Neural progenitor cell (in vitro differentiated cells): Measurements from ENCODE around the gene KCTD19. TPM values are rescaled to one million over a fixed set of nuclear protein-coding genes. Genes with fewer than 3 reads are reported as not detected.

Source experiments
- DNase-seq: peaks from one replicate; pipeline ENCODE4 v3.0.0-alpha.2; 2016; ENCODE audit warnings: low spot score
- H2AFZ ChIP-seq: fragments of 200-600 bp; sonication (generic); replicated peaks from 2 replicates; pipeline ENCODE4 v1.6.1; 2016; ENCODE audit warnings: antibody characterized with exemption
- H3F3A ChIP-seq: fragments of 200-600 bp; sonication (generic); 2 replicates; pipeline ENCODE4 v1.6.1; 2016; ENCODE audit warnings: antibody characterized with exemption, low read depth
- H3K27ac ChIP-seq: fragments of 200-600 bp; sonication (generic); 2 replicates; pipeline ENCODE4 v1.5.1; 2016; ENCODE audit warnings: mild to moderate bottlenecking
- H3K27me3 ChIP-seq: fragments of 200-600 bp; sonication (generic); 2 replicates; pipeline ENCODE4 v1.6.1; 2016; ENCODE audit warnings: mild to moderate bottlenecking, moderate library complexity
- H3K36me3 ChIP-seq: fragments of 200-600 bp; sonication (generic); 2 replicates; pipeline ENCODE4 v1.5.1; 2016
- H3K4me1 ChIP-seq: fragments of 200-600 bp; sonication (generic); 2 replicates; pipeline ENCODE4 v1.6.1; 2016; ENCODE audit warnings: mixed run types
- H3K4me2 ChIP-seq: fragments of 200-600 bp; sonication (generic); 2 replicates; pipeline ENCODE4 v1.6.1; 2016
- H3K4me3 ChIP-seq: fragments of 200-600 bp; sonication (generic); 2 replicates; pipeline ENCODE4 v1.5.1; 2016
- H3K79me2 ChIP-seq: fragments of 200-600 bp; sonication (generic); 2 replicates; pipeline ENCODE4 v1.6.1; 2016; ENCODE audit warnings: low read depth
- H3K9ac ChIP-seq: fragments of 200-600 bp; sonication (generic); 2 replicates; pipeline ENCODE4 v1.6.1; 2016
- H3K9me3 ChIP-seq: fragments of 200-600 bp; sonication (generic); 2 replicates; pipeline ENCODE4 v1.5.1; 2016; ENCODE audit warnings: low read depth
- H4K20me1 ChIP-seq: fragments of 200-600 bp; sonication (generic); 2 replicates; pipeline ENCODE4 v1.6.1; 2016; ENCODE audit warnings: low read depth
- H3K27ac Mint-ChIP-seq: 3 replicates; pipeline ENCODE4 v1.8.0; 2021; ENCODE audit warnings: mixed read lengths
- H3K27me3 Mint-ChIP-seq: 2 replicates; pipeline ENCODE4 v1.8.0; 2022; ENCODE audit warnings: low read depth, mild to moderate bottlenecking, inconsistent platforms, moderate library complexity, mixed read lengths; ENCODE audit not compliant: insufficient read depth
- H3K36me3 Mint-ChIP-seq: 3 replicates; pipeline ENCODE4 v1.8.0; 2021; ENCODE audit warnings: mixed read lengths
- H3K4me1 Mint-ChIP-seq: 3 replicates; pipeline ENCODE4 v1.8.0; 2021; ENCODE audit warnings: mixed read lengths
- H3K4me3 Mint-ChIP-seq: 3 replicates; pipeline ENCODE4 v1.8.0; 2021; ENCODE audit warnings: mild to moderate bottlenecking, moderate library complexity, mixed read lengths
- H3K9me3 Mint-ChIP-seq: 3 replicates; pipeline ENCODE4 v1.8.0; 2020; ENCODE audit warnings: mixed read lengths
- EZH2 ChIP-seq: fragments of 200-600 bp; sonication (generic); IDR thresholded peaks from 2 replicates; pipeline ENCODE4 v1.6.1; 2017; ENCODE audit warnings: antibody characterized with exemption, mild to moderate bottlenecking, moderate library complexity
- EZH2phosphoT487 ChIP-seq: fragments of 200-600 bp; sonication (generic); IDR thresholded peaks from 2 replicates; pipeline ENCODE4 v1.6.1; 2017; ENCODE audit warnings: antibody characterized with exemption
- total RNA-seq: library from RNA; depleted of rRNA; stranded (reverse); fragments of >200 nt; gene quantifications from 2 replicates; pipeline ENCODE4 v1.2.3, GENCODE V29; 2015; ENCODE audit warnings: low replicate concordance
- TF ChIP-seq, protein P1 (sequence below): fragments of 200-600 bp; sonication (generic); IDR thresholded peaks from 2 replicates; pipeline ENCODE4 v1.5.1; 2017; ENCODE audit warnings: antibody characterized with exemption, mild to moderate bottlenecking

Gene KCTD19
- total RNA-seq, 1 donor from 2014 or later, result 1.1 TPM

DNA sequence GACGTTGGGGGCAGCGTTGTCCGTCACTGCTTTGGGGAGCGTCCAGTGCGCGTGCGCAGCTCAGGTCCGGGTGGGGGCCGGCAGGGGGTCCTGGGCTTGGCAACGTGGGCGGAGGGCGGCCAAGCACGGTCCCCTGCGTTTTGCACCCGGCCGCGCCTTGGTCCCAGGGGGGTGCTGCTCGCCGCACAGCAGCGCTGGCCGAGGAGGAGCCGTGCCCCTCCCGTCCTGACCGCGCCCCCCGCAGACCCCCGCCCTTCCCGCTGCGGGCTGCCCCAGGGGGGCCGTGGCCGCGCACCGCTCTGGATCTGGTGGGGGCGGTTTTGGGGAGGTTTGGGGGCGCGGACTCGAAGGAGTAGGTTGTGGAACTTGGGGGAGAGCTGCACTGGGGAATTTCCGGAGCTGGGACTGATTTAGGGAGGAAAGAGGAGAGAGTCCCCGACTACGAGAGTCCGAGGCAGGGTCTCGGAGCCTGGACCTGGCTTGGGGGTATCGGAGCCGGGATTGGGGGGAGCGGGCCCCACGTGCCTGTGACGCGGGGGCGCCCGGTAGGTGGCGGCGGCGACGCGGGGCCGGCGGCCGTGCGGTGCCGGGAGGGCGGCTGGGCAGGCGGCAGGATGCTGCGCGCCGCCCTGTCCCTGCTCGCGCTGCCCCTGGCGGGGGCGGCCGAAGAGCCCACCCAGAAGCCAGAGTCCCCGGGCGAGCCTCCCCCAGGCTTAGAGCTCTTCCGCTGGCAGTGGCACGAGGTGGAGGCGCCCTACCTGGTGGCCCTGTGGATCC, 78.0 kb downstream of the KCTD19 start, which contains the start of gene SLC9A5:
SLC9A5 (plus strand) TSS at position 579 of the 777 bp plus-strand sequence; CDS start at position 615, 36 bp downstream.
- peak; percentile 71 for DNase-seq
- Histone ChIP-seq H3K79me2 (no peaks in the 10 kb centered on the region), H3K4me3 (peak within 1 kb of the TSS; percentile 64), H3F3A (peaks cover 35% of the 10 kb centered on the region), H3K36me3 (no peaks in the 10 kb centered on the region), H3K9me3 (no peaks in the 10 kb centered on the region), H3K4me1 (peaks cover 25% of the 10 kb centered on the region), H3K4me2 (peak within 1 kb of the TSS; percentile 92), H3K27me3 (peaks cover 41% of the 10 kb centered on the region), H3K27ac (no peak within 1 kb of the TSS), H3K9ac (no peak within 1 kb of the TSS), H2AFZ (peak within 1 kb of the TSS; percentile 96), H4K20me1 (peaks cover 6% of the 10 kb centered on the region)
- Mint-ChIP-seq H3K27me3 (peaks cover 26% of the 10 kb centered on the region), H3K27ac (peak within 1 kb of the TSS; percentile 87), H3K4me3 (peak within 1 kb of the TSS; percentile 92), H3K4me1 (peaks cover 27% of the 10 kb centered on the region), H3K36me3 (no peaks in the 10 kb centered on the region), H3K9me3 (no peaks in the 10 kb centered on the region)
- no peak for TF ChIP-seq EZH2phosphoT487
- TF ChIP-seq, protein P1, sequence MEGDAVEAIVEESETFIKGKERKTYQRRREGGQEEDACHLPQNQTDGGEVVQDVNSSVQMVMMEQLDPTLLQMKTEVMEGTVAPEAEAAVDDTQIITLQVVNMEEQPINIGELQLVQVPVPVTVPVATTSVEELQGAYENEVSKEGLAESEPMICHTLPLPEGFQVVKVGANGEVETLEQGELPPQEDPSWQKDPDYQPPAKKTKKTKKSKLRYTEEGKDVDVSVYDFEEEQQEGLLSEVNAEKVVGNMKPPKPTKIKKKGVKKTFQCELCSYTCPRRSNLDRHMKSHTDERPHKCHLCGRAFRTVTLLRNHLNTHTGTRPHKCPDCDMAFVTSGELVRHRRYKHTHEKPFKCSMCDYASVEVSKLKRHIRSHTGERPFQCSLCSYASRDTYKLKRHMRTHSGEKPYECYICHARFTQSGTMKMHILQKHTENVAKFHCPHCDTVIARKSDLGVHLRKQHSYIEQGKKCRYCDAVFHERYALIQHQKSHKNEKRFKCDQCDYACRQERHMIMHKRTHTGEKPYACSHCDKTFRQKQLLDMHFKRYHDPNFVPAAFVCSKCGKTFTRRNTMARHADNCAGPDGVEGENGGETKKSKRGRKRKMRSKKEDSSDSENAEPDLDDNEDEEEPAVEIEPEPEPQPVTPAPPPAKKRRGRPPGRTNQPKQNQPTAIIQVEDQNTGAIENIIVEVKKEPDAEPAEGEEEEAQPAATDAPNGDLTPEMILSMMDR, result peak; percentile 14
- no peak for TF ChIP-seq EZH2

DNA sequence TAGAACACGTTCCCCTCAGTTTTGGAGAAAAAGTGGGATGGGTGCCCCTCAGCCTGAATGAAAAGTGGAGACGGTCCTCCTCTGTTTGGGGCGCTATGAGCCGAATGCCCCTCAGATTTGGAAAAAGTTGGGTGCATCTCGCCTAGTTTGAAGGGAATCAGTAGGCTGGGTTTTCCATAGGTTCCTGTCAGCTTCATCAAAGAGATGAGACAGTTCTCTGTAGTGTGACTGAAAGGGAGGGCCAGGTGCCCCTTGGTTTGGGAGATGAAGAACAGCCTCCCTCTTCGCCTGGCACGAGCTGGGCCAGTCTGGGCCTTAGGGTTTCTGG, 78.5 kb downstream of the KCTD19 start:
- Histone ChIP-seq H3F3A (peaks cover 35% of the 10 kb centered on the region), H2AFZ (peak overlapping the region; percentile 96), H4K20me1 (peaks cover 6% of the 10 kb centered on the region), H3K4me2 (peak overlapping the region; percentile 92), H3K4me1 (peaks cover 25% of the 10 kb centered on the region), H3K9me3 (no peaks in the 10 kb centered on the region), H3K36me3 (no peaks in the 10 kb centered on the region), H3K27me3 (peaks cover 41% of the 10 kb centered on the region), H3K79me2 (no peaks in the 10 kb centered on the region), H3K27ac (no peak overlapping the region), H3K9ac (no peak overlapping the region), H3K4me3 (peak overlapping the region; percentile 64)
- Mint-ChIP-seq H3K4me3 (peak overlapping the region; percentile 92), H3K36me3 (no peaks in the 10 kb centered on the region), H3K27me3 (peaks cover 26% of the 10 kb centered on the region), H3K27ac (peak overlapping the region; percentile 87), H3K4me1 (peaks cover 27% of the 10 kb centered on the region), H3K9me3 (no peaks in the 10 kb centered on the region)
- no peak for TF ChIP-seq EZH2
- TF ChIP-seq, protein P1, result no peak
- no peak for TF ChIP-seq EZH2phosphoT487
- DNase-seq, result no peak

GRCh38 chr16:67247192-67248072, 79.1 kb downstream of the KCTD19 start, which contains the start of gene FHOD1:
TSS of gene FHOD1 (minus strand) at chr16:67247481. CDS start at chr16:67247410, 71 bp downstream.
- no peaks in the 10 kb centered on the region for H3K79me2 ChIP-seq
- peaks cover 27% of the 10 kb centered on the region for H3K4me1 Mint-ChIP-seq
- no peaks in the 10 kb centered on the region for H3K36me3 ChIP-seq
- H3K27ac Mint-ChIP-seq, result peak within 1 kb of the TSS; percentile 87
- peak within 1 kb of the TSS; percentile 92 for H3K4me3 Mint-ChIP-seq
- no peak within 1 kb of the TSS for H3K27ac ChIP-seq
- peak within 1 kb of the TSS; percentile 96 for H2AFZ ChIP-seq
- no peaks in the 10 kb centered on the region for H3K9me3 Mint-ChIP-seq
- peak within 1 kb of the TSS; percentile 92 for H3K4me2 ChIP-seq
- peak; percentile 98 for DNase-seq
- H3K4me3 ChIP-seq, result peak within 1 kb of the TSS; percentile 64
- H3K9ac ChIP-seq, result no peak within 1 kb of the TSS
- peaks cover 6% of the 10 kb centered on the region for H4K20me1 ChIP-seq
- H3K27me3 ChIP-seq, result peaks cover 41% of the 10 kb centered on the region
- H3K36me3 Mint-ChIP-seq, result no peaks in the 10 kb centered on the region
- TF ChIP-seq, protein P1, result no peak
- TF ChIP-seq EZH2phosphoT487 (no peak), EZH2 (no peak)
- no peaks in the 10 kb centered on the region for H3K9me3 ChIP-seq
- H3F3A ChIP-seq, result peaks cover 35% of the 10 kb centered on the region
- H3K4me1 ChIP-seq, result peaks cover 25% of the 10 kb centered on the region
- peaks cover 26% of the 10 kb centered on the region for H3K27me3 Mint-ChIP-seq
